GM04504 (cell line): ENCODE results near the gene FARS2.

ENCODE experiments used
- DNase-seq: peaks from one replicate; pipeline ENCODE4 v3.0.0-alpha.2; 2012; ENCODE audit warnings: low read depth

FARS2 gene

GRCh38 chr6:5287205-5287965 is 26.1 kb downstream of the FARS2 start:
- peak; percentile 52 for DNase-seq

DNA sequence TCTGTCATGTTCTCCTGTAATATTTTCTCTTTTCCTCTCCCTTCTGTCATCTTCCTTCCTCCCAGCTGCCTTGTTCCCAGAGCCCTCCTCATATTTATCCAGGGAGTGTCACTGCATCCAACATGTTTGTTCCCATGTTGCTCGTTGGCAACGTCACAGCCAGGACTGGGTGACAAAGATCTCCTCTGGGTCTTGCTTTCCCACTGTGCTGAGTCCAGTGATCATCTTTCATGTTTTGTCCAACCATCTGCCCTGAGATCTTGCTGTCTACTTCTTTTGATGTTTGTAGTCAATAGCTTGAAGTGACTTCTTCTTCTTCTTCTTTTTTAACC is 26.6 kb downstream of the FARS2 start:
- DNase-seq: no peak

GRCh38 chr6:5290097-5290496 is 28.8 kb downstream of the FARS2 start:
- DNase-seq: no peak

- no peak for DNase-seq
These were observed 29.2 kb downstream of the FARS2 start for GRCh38 chr6:5290500-5290899.

- DNase-seq: no peak
These were observed 30.8 kb downstream of the FARS2 start for GRCh38 chr6:5292154-5292553.

DNA sequence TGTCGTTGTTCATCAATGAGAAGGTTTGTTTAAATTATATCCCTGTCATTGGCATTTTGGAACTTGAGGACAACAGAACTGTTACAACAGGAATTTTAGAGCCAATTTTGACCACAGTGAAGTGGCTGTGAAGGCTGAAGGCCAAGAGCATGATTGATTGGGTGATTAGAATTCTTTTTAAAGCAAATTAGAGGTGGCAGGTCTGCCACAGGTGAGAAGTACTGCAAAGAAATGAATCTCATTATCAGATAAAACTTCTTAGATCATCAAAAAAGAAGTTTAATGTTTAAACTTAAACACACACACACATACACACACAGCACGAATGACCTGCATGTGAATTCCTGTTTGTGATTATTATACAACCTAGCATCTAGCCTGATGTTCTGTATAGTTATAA is 32.4 kb downstream of the FARS2 start:
- DNase-seq: no peak

DNA sequence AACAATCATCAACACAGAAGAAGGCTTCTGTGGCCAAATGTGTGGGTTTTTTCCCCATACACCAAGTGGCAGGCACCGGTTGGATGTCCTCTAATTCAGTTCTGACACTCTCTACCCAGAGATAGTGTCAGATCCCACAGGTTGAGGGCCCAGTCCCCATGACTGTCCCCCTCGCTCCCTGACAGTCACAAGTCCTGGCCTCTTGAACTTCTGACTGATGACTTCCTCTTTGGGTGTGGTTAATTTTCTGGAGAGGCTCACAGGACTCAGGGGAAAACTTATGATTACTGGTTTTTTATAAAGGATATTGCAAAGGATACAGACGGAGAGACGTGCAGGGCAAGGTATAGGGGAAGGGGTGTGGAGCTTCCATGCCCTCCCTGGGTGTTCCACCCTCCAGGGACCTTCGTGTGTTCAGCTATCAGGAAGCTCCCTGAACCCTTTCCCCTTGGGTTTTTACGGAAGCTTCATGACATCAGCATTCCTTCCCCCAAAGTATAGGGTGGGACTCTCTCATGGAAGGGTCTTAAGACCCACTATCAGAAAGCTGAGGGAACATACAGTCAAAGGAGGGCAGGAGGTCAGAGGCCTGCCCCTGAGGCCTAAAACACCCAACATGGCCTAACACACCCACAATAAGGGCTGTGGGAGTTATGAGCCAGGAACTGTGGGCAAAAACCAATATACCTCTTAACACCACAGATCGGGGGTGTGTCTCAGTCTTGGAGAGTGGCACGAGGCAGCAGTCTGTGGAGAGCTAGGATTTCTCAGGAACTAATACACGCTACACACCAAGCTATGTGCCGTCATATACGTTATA is 33.3 kb downstream of the FARS2 start:
- no peak for DNase-seq

DNA sequence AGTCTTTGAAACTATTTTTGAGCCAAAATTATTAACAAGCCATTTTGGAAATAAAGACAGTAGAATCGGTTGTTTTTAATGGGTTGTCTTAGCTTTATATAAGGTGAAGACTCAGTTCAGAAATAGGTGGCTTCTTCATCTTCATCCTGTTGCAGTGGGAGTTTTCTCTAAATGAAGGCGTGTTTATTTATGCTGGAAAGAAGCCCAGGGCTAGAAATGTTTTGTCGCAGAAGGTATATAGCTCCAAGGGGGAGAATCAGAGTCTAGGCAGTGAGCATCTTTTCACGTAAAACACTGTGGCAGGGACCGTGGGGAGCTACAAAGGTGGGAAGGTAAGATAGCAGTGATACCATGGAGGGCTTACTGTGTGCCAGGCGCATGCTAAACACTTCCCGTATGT is 34.3 kb downstream of the FARS2 start:
- no peak for DNase-seq

GRCh38 chr6:5300206-5300764 is 39.0 kb downstream of the FARS2 start:
- DNase-seq: no peak

DNA sequence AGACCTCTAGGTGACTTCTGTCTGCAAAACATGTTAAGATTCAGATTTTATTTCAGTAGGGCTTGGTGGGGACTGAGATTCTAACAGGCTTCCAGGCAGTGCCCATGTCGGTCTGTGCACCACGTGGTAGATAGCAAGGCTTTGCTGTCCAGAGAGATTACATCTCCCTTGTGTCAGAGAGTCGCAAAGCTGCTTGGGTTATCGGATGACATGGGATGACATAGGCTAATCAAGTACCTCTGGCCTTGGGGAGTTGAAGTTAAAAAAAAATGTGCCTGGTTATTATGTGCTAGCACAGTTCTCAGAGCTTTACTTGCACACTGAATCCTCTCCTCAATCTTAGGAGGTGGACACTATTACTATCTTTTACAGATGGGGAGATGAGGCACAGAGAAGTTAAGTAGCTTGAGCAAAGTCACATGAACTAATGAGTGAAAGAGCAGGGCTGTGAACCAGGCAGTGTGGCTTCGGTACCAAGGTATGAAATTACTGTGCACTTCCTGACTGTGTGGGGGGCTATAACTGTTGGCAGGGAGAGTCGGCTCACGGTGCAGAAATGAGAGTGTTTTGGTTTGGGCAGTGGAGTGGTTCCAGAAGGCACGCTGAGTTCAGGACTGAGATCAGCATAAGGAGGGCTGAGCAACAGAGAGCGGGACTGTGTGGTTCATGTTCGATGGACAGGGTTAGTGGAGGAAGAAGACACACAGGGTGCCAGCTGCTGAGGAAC is 41.1 kb downstream of the FARS2 start:
- DNase-seq: no peak

DNA sequence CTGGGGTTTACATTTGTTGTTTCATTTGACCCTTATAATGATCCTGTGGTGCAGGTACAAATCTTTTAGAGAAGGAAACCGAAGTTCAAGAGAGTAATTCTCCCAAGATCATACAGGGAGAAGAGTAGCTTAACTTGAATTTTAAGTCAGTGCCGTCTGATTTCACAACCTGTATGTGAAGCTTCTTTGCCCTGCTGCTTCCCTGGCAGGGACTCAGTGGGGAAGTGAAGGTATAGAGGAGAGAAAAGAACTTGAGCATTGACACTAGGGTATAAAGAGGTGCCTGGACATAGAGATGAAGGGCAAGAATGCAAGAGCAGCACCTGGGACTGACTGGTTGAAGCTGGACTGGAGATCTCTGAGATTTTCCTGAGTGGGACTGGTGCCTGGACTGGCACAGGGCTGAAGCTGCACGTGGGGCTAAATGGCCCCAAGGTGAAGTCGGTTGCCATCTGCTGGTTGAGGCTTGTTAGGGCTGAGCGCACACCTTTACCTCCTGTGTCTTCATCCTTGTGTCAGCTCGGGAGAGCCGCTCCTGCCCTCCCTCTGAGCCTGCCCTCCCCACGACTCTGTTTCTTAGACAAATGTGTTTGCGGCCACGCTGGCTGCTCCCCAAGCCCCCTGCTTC is 41.8 kb downstream of the FARS2 start:
- no peak for DNase-seq

DNA sequence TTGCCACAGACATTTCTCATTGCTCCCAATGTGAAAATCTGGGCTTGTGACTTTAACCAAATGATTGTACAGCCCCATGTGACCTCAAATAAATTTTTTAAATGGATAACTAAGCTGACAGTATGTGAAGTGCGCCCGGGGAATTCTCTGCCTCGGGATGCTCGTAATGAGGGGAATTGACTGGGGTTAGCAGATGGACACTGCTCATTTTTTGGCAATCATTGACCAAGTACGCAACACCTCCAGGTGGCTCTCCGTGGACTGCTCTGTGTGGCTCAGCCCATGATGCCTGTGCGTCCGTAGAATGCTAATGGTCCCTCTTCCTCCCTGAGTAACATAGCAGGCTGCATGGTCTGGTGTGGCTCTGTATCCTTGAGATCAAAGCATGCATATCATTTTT is 42.4 kb downstream of the FARS2 start:
- DNase-seq: no peak

DNA sequence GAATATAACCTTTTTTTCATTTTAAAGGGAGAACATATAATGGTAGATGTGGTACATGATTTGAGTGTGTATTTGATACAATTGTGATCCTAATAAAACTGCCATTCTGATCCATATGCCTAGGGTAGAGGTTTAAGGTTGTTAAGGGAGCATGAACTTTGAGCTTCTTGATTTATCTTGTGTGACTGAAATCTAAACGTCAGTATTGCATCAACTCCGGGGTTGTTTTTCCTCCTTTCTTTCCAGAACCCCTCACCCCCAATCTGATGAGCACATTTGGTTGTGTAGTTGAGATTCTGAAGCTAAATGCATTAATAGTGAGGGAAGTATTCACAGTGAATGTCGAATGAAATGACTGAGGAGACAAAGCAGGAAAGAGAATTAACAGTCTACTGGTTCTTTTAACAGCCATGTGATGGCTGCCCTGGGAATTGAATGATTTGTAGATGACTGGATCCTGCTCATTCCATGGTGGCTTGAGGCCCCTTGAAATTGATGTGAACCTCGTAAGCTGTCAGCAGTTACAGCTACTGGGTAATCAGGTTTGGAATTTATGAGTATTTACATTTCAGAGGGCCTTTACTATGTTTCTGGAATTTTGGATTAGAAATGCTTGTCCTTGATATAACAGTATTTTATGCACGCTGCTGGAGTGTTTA is 44.8 kb downstream of the FARS2 start:
- DNase-seq: no peak

GRCh38 chr6:5307058-5307457 is 45.7 kb downstream of the FARS2 start:
- DNase-seq: no peak

- no peak for DNase-seq
These were observed 46.8 kb downstream of the FARS2 start for GRCh38 chr6:5308066-5308465.

DNA sequence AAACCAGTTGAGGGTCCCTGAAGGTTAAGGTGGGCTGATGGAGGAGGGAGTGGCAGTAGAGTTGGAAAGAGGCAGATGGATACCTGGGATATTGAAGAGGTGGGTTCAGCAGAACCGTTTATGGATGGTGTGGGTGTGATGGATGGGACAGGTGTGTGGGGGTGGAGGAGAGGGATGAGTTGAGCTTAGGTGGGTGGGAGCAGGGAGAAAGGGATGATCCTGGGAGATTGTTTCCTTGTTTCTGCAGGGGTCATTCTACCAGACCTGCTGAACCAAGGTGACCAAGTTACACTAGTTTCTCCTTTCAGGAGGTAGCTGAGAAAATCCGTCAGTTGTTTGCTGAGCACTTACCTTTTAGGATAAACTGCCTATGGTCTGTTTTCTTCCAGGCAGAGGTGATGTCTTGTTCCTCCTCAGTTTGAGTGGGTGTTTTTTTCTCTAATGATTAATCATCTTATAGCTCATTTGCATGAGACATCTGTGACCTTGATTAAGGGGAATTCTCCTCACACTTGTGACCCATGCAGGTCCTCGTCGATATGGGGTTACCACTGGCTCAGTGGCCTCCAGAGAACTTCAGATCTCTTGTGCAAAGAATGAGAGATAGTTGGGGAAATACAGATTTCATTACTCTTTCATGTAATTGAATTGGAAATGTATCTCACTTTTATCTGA is 53.0 kb downstream of the FARS2 start:
- DNase-seq: no peak

DNA sequence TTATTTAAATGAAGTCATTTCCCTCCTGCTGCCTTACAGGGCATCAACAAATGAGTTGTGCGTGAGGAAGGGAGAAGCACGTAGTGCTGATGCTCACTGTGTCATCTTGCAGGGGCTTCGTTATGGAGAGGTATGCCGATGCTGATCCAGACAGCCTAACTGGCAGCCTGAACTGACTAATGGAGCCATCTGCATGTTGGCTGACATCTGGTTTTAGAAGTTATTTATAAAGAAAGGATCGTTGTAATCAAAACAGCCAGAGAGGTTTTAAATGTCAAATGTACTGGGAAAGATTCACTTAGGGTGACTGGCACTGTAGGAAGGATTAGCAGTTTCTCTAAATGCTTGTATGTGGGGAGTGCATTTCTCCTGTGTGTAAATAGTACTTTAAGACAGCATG is 54.6 kb downstream of the FARS2 start:
- no peak for DNase-seq

GRCh38 chr6:5316951-5317350 is 55.6 kb downstream of the FARS2 start:
- no peak for DNase-seq

- DNase-seq: no peak
These were observed 57.4 kb downstream of the FARS2 start for GRCh38 chr6:5318617-5319272.

DNA sequence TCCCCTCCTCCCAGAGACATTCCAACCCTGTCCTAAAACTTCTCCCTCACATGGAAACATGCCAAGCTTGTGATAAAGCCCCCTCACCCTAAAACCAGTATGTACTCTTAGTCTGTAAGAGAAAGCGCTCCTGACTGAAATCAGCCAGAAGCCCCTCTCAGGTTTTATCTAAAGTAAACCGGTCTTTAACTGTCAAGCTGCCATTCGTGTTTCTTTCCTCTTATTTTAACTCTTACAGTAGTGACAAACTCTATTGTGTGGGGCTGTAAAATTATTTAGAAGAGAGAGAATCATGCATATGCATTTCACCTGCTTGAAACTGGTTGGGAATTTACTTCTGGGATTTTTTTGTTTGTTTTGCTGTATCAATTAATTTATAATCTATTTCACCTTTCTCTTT is 62.7 kb downstream of the FARS2 start:
- DNase-seq: no peak

DNA sequence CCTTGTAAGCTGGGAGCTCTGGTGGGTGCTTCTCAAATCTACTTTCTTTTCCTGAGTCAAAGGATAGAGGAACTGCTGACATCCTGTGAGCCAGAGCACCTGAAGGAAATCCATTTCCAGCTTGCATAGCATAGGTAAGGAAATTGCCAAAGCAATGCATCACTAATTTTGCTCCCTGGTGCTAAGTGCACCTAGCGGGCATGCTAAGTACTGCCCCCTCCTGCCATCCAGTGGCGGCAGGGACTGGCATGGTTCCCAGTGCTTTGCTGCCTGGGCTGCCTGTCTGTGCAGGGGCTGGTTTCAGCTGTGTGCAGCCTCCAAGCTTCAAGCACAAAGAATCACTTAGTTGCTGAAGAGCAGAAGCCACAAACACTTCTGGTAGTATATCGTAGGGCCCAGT is 63.9 kb downstream of the FARS2 start:
- no peak for DNase-seq
